ENCODE data around the gene GARNL3.

GRCh38 chr9:127437497-127438264, 173.1 kb downstream of the GARNL3 start:
- TF ChIP-seq POLR2A (IDR thresholded peaks at IDR 0.05) (no peak), CTCF (IDR thresholded peaks at IDR 0.05) (no peak)
